IMR-90 (cell line): ENCODE data around the gene EHBP1L1. TPM values are rescaled to one million over a fixed set of nuclear protein-coding genes. Genes with fewer than 3 reads are reported as not detected.

Source experiments
- ATAC-seq: fragments of 200-7000 bp; cut with Tn5 transposase; 2 replicates; pipeline ENCODE4 v1.9.1; 2020; ENCODE audit warnings: low read depth, mild to moderate bottlenecking, moderate library complexity
- BruUV-seq: library from RNA; stranded (reverse); fragments of 400-500 nt; replicated peaks from 2 replicates; lab custom pipeline; 2021; lab: Mats Ljungman, UMichigan
- CTCF ChIA-PET: fragments of 300-600 bp; formaldehyde crosslinking; extraction: SDS; loops from one replicate; lab custom pipeline; 2021; ENCODE audit warnings: antibody characterized with exemption; lab: Yijun Ruan, JAX
- POLR2A ChIA-PET: fragments of 300-600 bp; sonication (Branson Sonifier 250); formaldehyde crosslinking; loops from one replicate; lab custom pipeline; 2022; ENCODE audit warnings: antibody characterized with exemption; ENCODE audit not compliant: unreplicated experiment; lab: Charles Lee
- DNase-seq: peaks from one replicate; pipeline ENCODE4 v3.0.0; 2013
- H2AFZ ChIP-seq: replicated peaks from 2 replicates; pipeline ENCODE3; 2013; ENCODE audit warnings: low read length, mild to moderate bottlenecking; ENCODE audit not compliant: poor library complexity
- H2AK5ac ChIP-seq: 2 replicates; pipeline ENCODE4 v1.6.1; 2013; ENCODE audit warnings: low read depth, low read length, inconsistent platforms
- H2AK9ac ChIP-seq: replicated peaks from 2 replicates; pipeline ENCODE3; 2013; ENCODE audit warnings: mild to moderate bottlenecking, low read depth, low read length, moderate library complexity; ENCODE audit not compliant: poor library complexity
- H2BK120ac ChIP-seq: 2 replicates; pipeline ENCODE4 v1.6.1; 2013; ENCODE audit warnings: low read depth, low read length, inconsistent platforms
- H2BK15ac ChIP-seq: 3 replicates; pipeline ENCODE4 v1.6.1; 2013; ENCODE audit warnings: low read depth, low read length, inconsistent platforms
- H2BK20ac ChIP-seq: 2 replicates; pipeline ENCODE4 v1.6.1; 2013; ENCODE audit warnings: low read depth, mild to moderate bottlenecking, inconsistent platforms, low read length, moderate library complexity
- H2BK5ac ChIP-seq: 2 replicates; pipeline ENCODE4 v1.6.1; 2013; ENCODE audit warnings: mild to moderate bottlenecking, low read depth, low read length, inconsistent platforms; ENCODE audit not compliant: poor library complexity, severe bottlenecking
- H3K14ac ChIP-seq: replicated peaks from 2 replicates; pipeline ENCODE4 v1.6.1; 2013; ENCODE audit warnings: low read depth, low read length, inconsistent platforms
- H3K18ac ChIP-seq: 2 replicates; pipeline ENCODE4 v1.6.1; 2013; ENCODE audit warnings: low read depth, low read length, control low read depth
- H3K23ac ChIP-seq: 2 replicates; pipeline ENCODE4 v1.6.1; 2013; ENCODE audit warnings: low read depth, low read length, inconsistent platforms
- H3K27ac ChIP-seq: 2 replicates; pipeline ENCODE4 v1.5.1; 2013; ENCODE audit warnings: mild to moderate bottlenecking, control low read depth, low read length; ENCODE audit not compliant: insufficient read depth
- H3K27me3 ChIP-seq: 2 replicates; pipeline ENCODE4 v1.6.1; 2013; ENCODE audit warnings: low read length; ENCODE audit not compliant: control insufficient read depth, insufficient read depth
- H3K36me3 ChIP-seq: 2 replicates; pipeline ENCODE4 v1.6.1; 2013; ENCODE audit warnings: low read length, mixed read lengths; ENCODE audit not compliant: control insufficient read depth, insufficient read depth
- H3K4ac ChIP-seq: 2 replicates; pipeline ENCODE4 v1.6.1; 2013; ENCODE audit warnings: low read depth, low read length, inconsistent platforms
- H3K4me1 ChIP-seq: 2 replicates; pipeline ENCODE4 v1.6.1; 2013; ENCODE audit warnings: low read length, mixed read lengths; ENCODE audit not compliant: control insufficient read depth, insufficient read depth
- H3K4me2 ChIP-seq: 2 replicates; pipeline ENCODE4 v1.6.1; 2013; ENCODE audit warnings: low read depth, mild to moderate bottlenecking, control low read depth, low read length, moderate library complexity
- H3K4me3 ChIP-seq: 2 replicates; pipeline ENCODE4 v1.5.1; 2013; ENCODE audit warnings: low read depth, mild to moderate bottlenecking, control low read depth, low read length, moderate library complexity; ENCODE audit not compliant: insufficient read depth
- H3K56ac ChIP-seq: 2 replicates; pipeline ENCODE4 v1.6.1; 2013; ENCODE audit warnings: low read length, inconsistent platforms; ENCODE audit not compliant: insufficient read depth; ENCODE audit errors: extremely low read depth
- H3K79me1 ChIP-seq, 2 experiments: 2 replicates each; pipeline ENCODE4 v1.6.1; 2013; ENCODE audit warnings: low read length in 2 of 2, inconsistent platforms in 1 of 2, low read depth in 1 of 2
- H3K9ac ChIP-seq: 2 replicates; pipeline ENCODE4 v1.6.1; 2013; ENCODE audit warnings: low read depth, low read length, control low read depth
- H3K9me1 ChIP-seq: 2 replicates; pipeline ENCODE4 v1.6.1; 2013; ENCODE audit warnings: low read length, inconsistent platforms; ENCODE audit not compliant: insufficient read depth
- H3K9me3 ChIP-seq: 2 replicates; pipeline ENCODE4 v1.6.1; 2013; ENCODE audit warnings: low read length; ENCODE audit not compliant: control insufficient read depth, insufficient read depth
- H4K20me1 ChIP-seq: 2 replicates; pipeline ENCODE4 v1.6.1; 2013; ENCODE audit warnings: low read length, inconsistent platforms; ENCODE audit not compliant: insufficient read depth
- H4K5ac ChIP-seq: 2 replicates; pipeline ENCODE4 v1.6.1; 2013; ENCODE audit warnings: mild to moderate bottlenecking, low read depth, low read length, control low read depth
- H4K8ac ChIP-seq, 2 experiments: 2 replicates each; pipeline ENCODE4 v1.6.1; 2013; ENCODE audit warnings: low read depth in 2 of 2, low read length in 2 of 2, control low read depth in 1 of 2, inconsistent platforms in 1 of 2
- H4K91ac ChIP-seq: 2 replicates; pipeline ENCODE4 v1.6.1; 2013; ENCODE audit warnings: low read depth, low read length, inconsistent platforms; ENCODE audit not compliant: insufficient read depth
- CEBPB ChIP-seq: IDR thresholded peaks from 2 replicates; pipeline ENCODE4 v1.6.1; 2012; ENCODE audit warnings: low read depth, low read length, improper control_type of control experiment
- CHD1 ChIP-seq: IDR thresholded peaks from 2 replicates; pipeline ENCODE4 v1.6.1; 2012; ENCODE audit warnings: low read depth, low read length, improper control_type of control experiment
- FOS ChIP-seq: fragments of 150-350 bp; IDR thresholded peaks from 2 replicates; pipeline ENCODE4 v1.6.1; 2016; ENCODE audit warnings: low read depth, low read length
- MAFK ChIP-seq: IDR thresholded peaks from 2 replicates; pipeline ENCODE4 v1.6.1; 2012; ENCODE audit warnings: low read depth, low read length, improper control_type of control experiment
- MAZ ChIP-seq: IDR thresholded peaks from 2 replicates; pipeline ENCODE4 v1.6.1; 2012; ENCODE audit warnings: low read depth, mild to moderate bottlenecking, low read length, improper control_type of control experiment, moderate library complexity, borderline replicate concordance
- MXI1 ChIP-seq: IDR thresholded peaks from 2 replicates; pipeline ENCODE4 v1.6.1; 2012; ENCODE audit warnings: low read depth, mild to moderate bottlenecking, low read length, moderate library complexity, borderline replicate concordance
- NFE2L2 ChIP-seq: fragments of 150-350 bp; IDR thresholded peaks from 2 replicates; pipeline ENCODE4 v1.6.1; 2016; ENCODE audit warnings: low read depth, mild to moderate bottlenecking, low read length
- POLR2A ChIP-seq: IDR thresholded peaks from 2 replicates; pipeline ENCODE4 v1.6.1; 2012; ENCODE audit warnings: mild to moderate bottlenecking, low read depth, low read length
- RAD21 ChIP-seq: IDR thresholded peaks from 2 replicates; pipeline ENCODE4 v1.6.1; 2012; ENCODE audit warnings: low read length, improper control_type of control experiment
- RCOR1 ChIP-seq: IDR thresholded peaks from 2 replicates; pipeline ENCODE4 v1.6.1; 2012; ENCODE audit warnings: mild to moderate bottlenecking, low read length, improper control_type of control experiment; ENCODE audit not compliant: insufficient replicate concordance
- RFX5 ChIP-seq: IDR thresholded peaks from 2 replicates; pipeline ENCODE4 v1.8.0; 2012; ENCODE audit warnings: low read depth, mild to moderate bottlenecking, low read length, moderate library complexity
- SMC3 ChIP-seq: fragments of 150-350 bp; IDR thresholded peaks from 2 replicates; pipeline ENCODE4 v1.6.1; 2016; ENCODE audit warnings: low read depth, mild to moderate bottlenecking, antibody characterized with exemption, low read length, moderate library complexity
- WGBS, 2 experiments: methylation state at CpG; one replicate each; pipeline versions ENCODE4 v1.1.5 to v1.1.7; 2013; ENCODE audit warnings: missing lambda C conversion rate in 2 of 2; ENCODE audit not compliant: insufficient read length in 1 of 2; ENCODE audit errors: extremely low coverage in 2 of 2; 5-methylcytosine and 5-hydroxymethylcytosine counted together
- dilution Hi-C: fragments of 300-500 bp; cut with HindIII; formaldehyde crosslinking; loops from one replicate; pipeline ENCODE4 v1.14.3; 2018; ENCODE audit warnings: low sequenced_read_pairs; ENCODE audit not compliant: unreplicated experiment
- in situ Hi-C: fragments of 300-500 bp; cut with MboI; formaldehyde crosslinking; loops from 3 replicates; pipeline ENCODE4 v1.14.3; 2019; ENCODE audit warnings: low sequenced_read_pairs, inconsistent platforms, mixed read lengths
- intact Hi-C: fragments of 100-400 bp; cut with micrococcal nuclease; formaldehyde crosslinking; loops from 2 replicates; pipeline ENCODE4 v1.10.0; 2022
- polyA plus RNA-seq, 3 experiments: library from polyadenylated mRNA; depleted of rRNA; stranded (reverse); fragments of >200 nt; gene quantifications; 2 replicates each; pipeline ENCODE4 v1.2.3, GENCODE V29; 2012; ENCODE audit warnings: low replicate concordance in 1 of 3
- total RNA-seq: library from RNA; depleted of rRNA; stranded (reverse); fragments of >200 nt; gene quantifications from 2 replicates; pipeline ENCODE4 v1.2.3, GENCODE V29; 2012
- TF ChIP-seq, protein P1 (sequence below): conservative IDR thresholded peaks from 2 replicates; pipeline ENCODE4 v1.5.1; 2012; ENCODE audit warnings: mild to moderate bottlenecking, low read depth, low read length, improper control_type of control experiment
- TF ChIP-seq, protein P2 (sequence below): fragments of 150-350 bp; IDR thresholded peaks from 2 replicates; pipeline ENCODE4 v1.6.1; 2017; ENCODE audit warnings: mild to moderate bottlenecking, antibody characterized with exemption, low read length, low read depth

Gene EHBP1L1
- total and polyA plus RNA-seq, 2 of the 4 experiments (the other 2 are of a cell fraction) = 10.0 to 27.4 TPM

DNA sequence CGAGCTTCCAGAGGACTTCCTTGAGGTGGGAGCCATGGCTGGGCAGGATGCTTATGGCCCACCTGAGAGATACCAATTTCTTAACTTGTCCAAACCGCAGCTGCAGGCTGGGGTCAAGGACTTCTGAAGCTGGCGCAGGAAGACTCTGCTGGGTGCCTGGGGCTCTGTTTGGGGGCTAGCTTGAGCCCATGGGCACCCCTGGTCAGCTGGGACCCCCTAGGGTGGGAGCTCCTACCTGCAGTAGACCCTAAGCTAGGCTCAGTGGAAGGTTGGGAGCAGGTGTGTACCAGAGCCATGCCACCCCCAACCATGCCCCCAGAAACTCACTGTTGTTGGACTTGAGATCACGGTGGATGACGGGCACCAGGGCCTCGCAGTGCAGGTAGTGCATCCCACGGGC, 36.8 kb downstream of the EHBP1L1 start (continued):
- TF ChIP-seq FOS (no peak), MXI1 (no peak), MAZ (no peak), RFX5 (no peak)

DNA sequence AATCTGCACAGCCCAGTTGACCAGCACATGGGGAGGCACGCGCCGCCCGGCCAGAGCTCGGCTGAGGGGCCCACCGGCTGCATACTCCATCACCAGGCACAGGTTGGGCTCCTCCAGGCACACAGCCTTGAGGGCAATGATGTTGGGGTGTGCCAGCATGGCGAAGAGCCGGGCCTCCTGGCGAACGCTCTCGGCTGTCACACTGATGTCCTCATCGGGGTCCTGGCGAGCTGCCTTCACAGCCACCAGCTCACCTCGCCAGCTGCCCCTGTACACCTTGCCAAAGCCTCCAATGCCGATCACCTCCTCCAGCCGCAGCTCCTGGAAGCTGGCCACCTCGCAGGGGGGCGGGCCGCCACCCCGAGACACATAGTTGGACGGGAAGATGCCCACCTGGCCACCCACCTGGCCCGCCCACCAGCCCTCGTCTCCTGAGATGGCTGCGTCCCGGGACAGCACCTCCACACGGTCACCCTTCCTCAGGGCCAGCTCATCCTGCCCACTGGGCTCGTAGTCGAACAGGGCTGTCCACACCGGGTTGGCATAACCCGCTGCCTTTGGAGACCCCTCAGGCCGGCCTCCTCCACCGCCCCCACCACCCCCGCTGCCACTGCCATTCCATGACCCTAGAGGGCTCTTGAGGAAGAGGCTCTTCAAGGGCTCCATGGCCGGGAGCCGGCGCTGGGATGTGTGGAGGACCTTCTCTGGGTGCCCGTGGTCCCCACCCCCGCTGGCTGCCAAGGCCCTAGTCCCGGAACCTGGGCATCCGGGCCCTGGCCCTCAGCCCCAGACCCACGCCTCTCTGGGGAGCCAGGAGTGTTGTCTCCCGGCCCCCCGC, 37.5 kb downstream of the EHBP1L1 start:
- Histone ChIP-seq H3K4me1 (peaks cover 19% of the 10 kb centered on the region), H3K56ac (no peak overlapping the region), H3K4me3 (peak overlapping the region; percentile 90), H3K27ac (peak overlapping the region; percentile 93), H3K9me1 (0 out of 2 replicates have a peak, but pooled peaks cover 14% of the 10 kb centered on the region), H4K20me1 (peaks cover 36% of the 10 kb centered on the region), H2AK5ac (peak overlapping the region; percentile 57), H3K4ac (peak overlapping the region; percentile 91), H2BK20ac (no peak overlapping the region), H2BK120ac (peak overlapping the region; percentile 36; the same call in 1 of the 2 replicates), H3K18ac (no peak overlapping the region), H2BK5ac (peak overlapping the region; percentile 26), H3K27me3 (no peaks in the 10 kb centered on the region), H4K8ac (peak overlapping the region; percentile 72 to 79; a peak in 2 of 4 replicates), H2AFZ (peak overlapping the region; percentile 96), H3K23ac (no peak overlapping the region), H3K9me3 (no peaks in the 10 kb centered on the region), H2BK15ac (no peak overlapping the region), H3K4me2 (peak overlapping the region; percentile 2), H3K9ac (peak overlapping the region; percentile 96), H3K79me1 (peaks cover 9 to 74% of the 10 kb centered on the region in 2 experiments), H3K14ac (no peak overlapping the region), H2AK9ac (peak overlapping the region; percentile 100), H4K5ac (no peak overlapping the region), H3K36me3 (peaks cover 15% of the 10 kb centered on the region), H4K91ac (peak overlapping the region; percentile 58)
- ChIA-PET POLR2A (no interaction called here), CTCF (no interaction called here)
- in situ Hi-C loops = no loop called here
- BruUV-seq = no TSS peak
- dilution Hi-C loops = no loop called here
- intact Hi-C loops = no loop called here
- WGBS, 2 experiments = 62% methylated on average over 9 of the region's 43 CpGs; no CpG with 5 or more reads in 1 of the 2 experiments
- no peak for ATAC-seq
- DNase-seq = no peak
- TF ChIP-seq SMC3 (no peak), FOS (no peak), MAZ (no peak), MAFK (no peak), RAD21 (no peak), CHD1 (no peak), POLR2A (no peak), MXI1 (no peak), CEBPB (no peak), RCOR1 (no peak), NFE2L2 (no peak)
- TF ChIP-seq, protein P1, sequence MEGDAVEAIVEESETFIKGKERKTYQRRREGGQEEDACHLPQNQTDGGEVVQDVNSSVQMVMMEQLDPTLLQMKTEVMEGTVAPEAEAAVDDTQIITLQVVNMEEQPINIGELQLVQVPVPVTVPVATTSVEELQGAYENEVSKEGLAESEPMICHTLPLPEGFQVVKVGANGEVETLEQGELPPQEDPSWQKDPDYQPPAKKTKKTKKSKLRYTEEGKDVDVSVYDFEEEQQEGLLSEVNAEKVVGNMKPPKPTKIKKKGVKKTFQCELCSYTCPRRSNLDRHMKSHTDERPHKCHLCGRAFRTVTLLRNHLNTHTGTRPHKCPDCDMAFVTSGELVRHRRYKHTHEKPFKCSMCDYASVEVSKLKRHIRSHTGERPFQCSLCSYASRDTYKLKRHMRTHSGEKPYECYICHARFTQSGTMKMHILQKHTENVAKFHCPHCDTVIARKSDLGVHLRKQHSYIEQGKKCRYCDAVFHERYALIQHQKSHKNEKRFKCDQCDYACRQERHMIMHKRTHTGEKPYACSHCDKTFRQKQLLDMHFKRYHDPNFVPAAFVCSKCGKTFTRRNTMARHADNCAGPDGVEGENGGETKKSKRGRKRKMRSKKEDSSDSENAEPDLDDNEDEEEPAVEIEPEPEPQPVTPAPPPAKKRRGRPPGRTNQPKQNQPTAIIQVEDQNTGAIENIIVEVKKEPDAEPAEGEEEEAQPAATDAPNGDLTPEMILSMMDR = no peak
- TF ChIP-seq, protein P2, sequence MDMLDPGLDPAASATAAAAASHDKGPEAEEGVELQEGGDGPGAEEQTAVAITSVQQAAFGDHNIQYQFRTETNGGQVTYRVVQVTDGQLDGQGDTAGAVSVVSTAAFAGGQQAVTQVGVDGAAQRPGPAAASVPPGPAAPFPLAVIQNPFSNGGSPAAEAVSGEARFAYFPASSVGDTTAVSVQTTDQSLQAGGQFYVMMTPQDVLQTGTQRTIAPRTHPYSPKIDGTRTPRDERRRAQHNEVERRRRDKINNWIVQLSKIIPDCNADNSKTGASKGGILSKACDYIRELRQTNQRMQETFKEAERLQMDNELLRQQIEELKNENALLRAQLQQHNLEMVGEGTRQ = no peak
